HG03066 (cell line): Measurements from ENCODE around the gene ZNF263.

Experiments
- ATAC-seq: cut with Tn5 transposase; IDR thresholded peaks from one replicate; pipeline ENCODE4 v1.9.1; 2021; ENCODE audit warnings: low read depth; ENCODE audit not compliant: unreplicated experiment

Gene ZNF263

GRCh38 chr16:3317315-3317999 lies 34.2 kb downstream of the ZNF263 start:
- ATAC-seq = no peak

GRCh38 chr16:3321816-3322215 lies 38.5 kb downstream of the ZNF263 start:
- ATAC-seq = no peak

GRCh38 chr16:3327514-3327913 lies 44.2 kb downstream of the ZNF263 start:
- no peak for ATAC-seq

GRCh38 chr16:3328104-3328503 lies 44.8 kb downstream of the ZNF263 start:
- no peak for ATAC-seq

DNA sequence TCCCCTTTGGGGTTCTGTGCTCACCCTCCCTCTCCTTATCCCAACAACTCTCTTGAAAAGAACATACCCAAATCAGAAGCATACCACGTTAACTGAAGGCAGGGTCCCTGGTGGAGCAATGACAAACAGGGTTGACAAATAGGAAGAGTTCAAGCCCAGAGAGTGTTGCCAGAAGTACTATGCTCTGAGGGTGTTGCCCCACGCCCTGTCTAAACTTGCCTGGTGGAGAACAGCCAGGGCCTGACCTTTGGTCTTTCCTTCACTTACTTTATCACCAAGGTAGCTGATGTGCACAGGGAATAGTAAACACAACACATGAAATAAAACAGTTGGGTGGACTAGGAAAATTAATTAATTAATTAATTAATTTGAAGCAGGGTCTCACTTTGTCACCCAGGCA lies 45.4 kb downstream of the ZNF263 start:
- ATAC-seq = no peak
